Adrenal gland (tissue), 5 donors: ENCODE results near the gene UBE2R2.

Source experiments
- CTCF ChIP-seq, 6 experiments: fragments of 450-650 bp in 4 of 6; fragments of 200-600 bp in 2 of 6; sonication (generic) in 1 of 6; IDR thresholded peaks; 1 replicate in 5 of 6; 2 replicates in 1 of 6; pipeline versions ENCODE4 v1.5.1 to v1.8.0; 2016 to 2021; ENCODE audit warnings: antibody characterized with exemption in 6 of 6, mild to moderate bottlenecking in 2 of 6, moderate library complexity in 1 of 6
- POLR2A ChIP-seq, 2 donors: fragments of 450-650 bp; IDR thresholded peaks; one replicate each; pipeline ENCODE4 v1.6.1; 2017; ENCODE audit warnings: antibody characterized with exemption in 2 of 2, mild to moderate bottlenecking in 2 of 2, moderate library complexity in 1 of 2
- donor health status: DM: no; HTN: no; CAD: no.

GRCh38 chr9:33881635-33882034, 64.7 kb downstream of the UBE2R2 start:
- TF ChIP-seq POLR2A (IDR thresholded peaks at IDR 0.05), result no peak
- no peak for TF ChIP-seq CTCF (IDR thresholded peaks at IDR 0.05)
